ENCODE results near the gene EIF3B. TPM values are rescaled to one million over a fixed set of nuclear protein-coding genes. Genes with fewer than 3 reads are reported as not detected.

EIF3B gene

Small RNA genes within 50 kb of the gene (small RNA-seq; reads per million reads assigned to genes)
- not detected for gene AC004840.2 (ENCODE audit: insufficient read depth)
